Mesenchymal stem cell (in vitro differentiated cells and primary cell): ENCODE data around the gene GPR108.

Experiments
- DNase-seq: peaks from one replicate; pipeline ENCODE4 v3.0.0-alpha.2; 2013
- H2AFZ ChIP-seq: one replicate; pipeline ENCODE4 v1.6.1; 2013; ENCODE audit warnings: low read depth, mild to moderate bottlenecking, control low read depth, inconsistent platforms, low read length, moderate library complexity
- H2AK5ac ChIP-seq: 2 replicates; pipeline ENCODE4 v1.6.1; 2013; ENCODE audit warnings: low read length, moderate library complexity, mild to moderate bottlenecking, inconsistent platforms; ENCODE audit not compliant: severe bottlenecking
- H2BK120ac ChIP-seq: one replicate; pipeline ENCODE4 v1.6.1; 2013; ENCODE audit warnings: low read depth, mild to moderate bottlenecking, inconsistent platforms, low read length, moderate library complexity
- H2BK12ac ChIP-seq, 2 experiments: one replicate each; pipeline ENCODE4 v1.6.1; 2013; ENCODE audit warnings: inconsistent platforms in 2 of 2, low read length in 2 of 2, mild to moderate bottlenecking in 2 of 2, moderate library complexity in 2 of 2, control low read depth in 1 of 2
- H2BK15ac ChIP-seq: one replicate; pipeline ENCODE4 v1.6.1; 2013; ENCODE audit warnings: mild to moderate bottlenecking, low read depth, inconsistent platforms; ENCODE audit not compliant: poor library complexity, severe bottlenecking
- H2BK5ac ChIP-seq: 2 replicates; pipeline ENCODE4 v1.6.1; 2013; ENCODE audit warnings: low read depth, mild to moderate bottlenecking, low read length, control low read depth, inconsistent platforms; ENCODE audit not compliant: poor library complexity, severe bottlenecking
- H3K14ac ChIP-seq, 2 experiments: one replicate each; pipeline ENCODE4 v1.6.1; 2013; ENCODE audit warnings: inconsistent platforms in 2 of 2, low read length in 2 of 2, control low read depth in 1 of 2, mild to moderate bottlenecking in 1 of 2, moderate library complexity in 1 of 2
- H3K18ac ChIP-seq, 2 experiments: one replicate each; pipeline ENCODE4 v1.6.1; 2013; ENCODE audit warnings: inconsistent platforms in 2 of 2, low read length in 2 of 2, control low read depth in 1 of 2, low read depth in 1 of 2, mild to moderate bottlenecking in 1 of 2
- H3K23ac ChIP-seq, 2 experiments: one replicate each; pipeline ENCODE4 v1.6.1; 2013; ENCODE audit warnings: inconsistent platforms in 2 of 2, low read length in 2 of 2, mild to moderate bottlenecking in 2 of 2, moderate library complexity in 2 of 2, control low read depth in 1 of 2
- H3K27ac ChIP-seq: 2 replicates; pipeline ENCODE4 v1.5.1; 2013; ENCODE audit warnings: mild to moderate bottlenecking, moderate library complexity, low read length, control low read depth, inconsistent platforms; ENCODE audit not compliant: poor library complexity, severe bottlenecking
- H3K27me3 ChIP-seq, 2 experiments: 2 replicates each; pipeline versions ENCODE4 v1.6.1 to v1.7.0; 2013; ENCODE audit warnings: low read length in 2 of 2, mild to moderate bottlenecking in 2 of 2, moderate library complexity in 2 of 2, control low read depth in 1 of 2, inconsistent platforms in 1 of 2; ENCODE audit not compliant: control insufficient read depth in 1 of 2, insufficient read depth in 1 of 2
- H3K36me3 ChIP-seq, 2 experiments: 2 replicates each; pipeline versions ENCODE4 v1.6.1 to v1.7.0; 2013; ENCODE audit warnings: low read length in 2 of 2, control low read depth in 1 of 2, inconsistent platforms in 1 of 2, low read depth in 1 of 2, mild to moderate bottlenecking in 1 of 2; ENCODE audit not compliant: insufficient read depth in 2 of 2, control insufficient read depth in 1 of 2
- H3K4ac ChIP-seq, 2 experiments: one replicate each; pipeline ENCODE4 v1.6.1; 2013; ENCODE audit warnings: inconsistent platforms in 2 of 2, low read length in 2 of 2, mild to moderate bottlenecking in 2 of 2, moderate library complexity in 2 of 2, control low read depth in 1 of 2, low read depth in 1 of 2
- H3K4me1 ChIP-seq: 2 replicates; pipeline ENCODE4 v1.6.1; 2013; ENCODE audit warnings: low read depth, low read length, control low read depth; ENCODE audit not compliant: control insufficient read depth, insufficient read depth
- H3K4me2 ChIP-seq: 2 replicates; pipeline ENCODE4 v1.6.1; 2013; ENCODE audit warnings: low read length, mild to moderate bottlenecking, inconsistent platforms; ENCODE audit not compliant: poor library complexity, severe bottlenecking
- H3K4me3 ChIP-seq, 2 experiments: 2 replicates each; pipeline versions ENCODE4 v1.5.1 to v1.7.0; 2013; ENCODE audit warnings: low read length in 2 of 2, mild to moderate bottlenecking in 2 of 2, control low read depth in 1 of 2, low read depth in 1 of 2; ENCODE audit not compliant: insufficient read depth in 1 of 2
- H3K79me1 ChIP-seq: replicated peaks from 2 replicates; pipeline ENCODE4 v1.6.1; 2013; ENCODE audit warnings: mild to moderate bottlenecking, control low read depth, low read length, inconsistent platforms; ENCODE audit not compliant: poor library complexity, severe bottlenecking
- H3K9ac ChIP-seq: 2 replicates; pipeline ENCODE4 v1.7.0; 2013; ENCODE audit warnings: mild to moderate bottlenecking, low read length, moderate library complexity
- H3K9me3 ChIP-seq: 2 replicates; pipeline ENCODE4 v1.7.0; 2013; ENCODE audit warnings: mild to moderate bottlenecking, low read length; ENCODE audit not compliant: control insufficient read depth
- H4K8ac ChIP-seq: one replicate; pipeline ENCODE4 v1.6.1; 2013; ENCODE audit warnings: inconsistent platforms, mild to moderate bottlenecking, low read length, moderate library complexity
- H4K91ac ChIP-seq: one replicate; pipeline ENCODE4 v1.6.1; 2013; ENCODE audit warnings: mild to moderate bottlenecking, low read length, inconsistent platforms
- WGBS: methylation state at CpG from one replicate; pipeline ENCODE4 v1.1.7; 2013; ENCODE audit warnings: mixed read lengths; 5-methylcytosine and 5-hydroxymethylcytosine counted together

Gene GPR108

DNA sequence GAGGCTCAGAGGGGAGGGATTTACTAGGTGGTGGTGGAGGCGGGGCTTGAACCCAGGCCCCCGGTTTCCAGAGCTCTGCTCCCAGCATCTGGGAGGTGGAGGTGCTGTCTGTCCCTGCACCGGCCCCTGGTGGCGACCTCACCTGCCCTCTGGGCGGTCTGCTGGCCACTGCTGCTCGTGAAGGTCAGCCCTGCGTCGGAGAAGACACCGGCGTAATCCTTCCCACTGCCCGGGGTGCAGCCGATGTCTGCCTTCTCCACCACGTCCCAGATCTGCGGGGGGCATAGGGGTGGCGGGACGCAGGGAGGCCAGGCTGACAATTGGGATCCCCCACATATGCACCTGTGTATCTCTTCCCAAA, 29.7 kb downstream of the GPR108 start:
- 85% methylated on average over 16 of the region's 16 CpGs for WGBS
- H4K8ac ChIP-seq: no peak overlapping the region
- H2BK15ac ChIP-seq: no peak overlapping the region
- H3K27ac ChIP-seq: no peak overlapping the region
- no peaks in the 10 kb centered on the region for H3K79me1 ChIP-seq
- peaks cover 10 to 25% of the 10 kb centered on the region in 2 experiments for H3K27me3 ChIP-seq
- H2BK5ac ChIP-seq: no peak overlapping the region
- H3K14ac ChIP-seq: no peak overlapping the region
- H3K4ac ChIP-seq: no peak overlapping the region
- no peak overlapping the region for H3K4me3 ChIP-seq
- no peak overlapping the region for H3K23ac ChIP-seq
- no peak overlapping the region for H3K9ac ChIP-seq
- no peak overlapping the region for H2AK5ac ChIP-seq
- H3K9me3 ChIP-seq: no peaks in the 10 kb centered on the region
- H3K4me2 ChIP-seq: no peak overlapping the region
- no peak overlapping the region for H2BK12ac ChIP-seq
- H3K36me3 ChIP-seq: peaks cover 0 to 28% of the 10 kb centered on the region in 2 experiments
- no peak overlapping the region for H3K18ac ChIP-seq
- H2AFZ ChIP-seq: no peak overlapping the region
- H4K91ac ChIP-seq: no peak overlapping the region
- peaks cover 4% of the 10 kb centered on the region for H3K4me1 ChIP-seq
- H2BK120ac ChIP-seq: no peak overlapping the region
- no peak for DNase-seq

DNA sequence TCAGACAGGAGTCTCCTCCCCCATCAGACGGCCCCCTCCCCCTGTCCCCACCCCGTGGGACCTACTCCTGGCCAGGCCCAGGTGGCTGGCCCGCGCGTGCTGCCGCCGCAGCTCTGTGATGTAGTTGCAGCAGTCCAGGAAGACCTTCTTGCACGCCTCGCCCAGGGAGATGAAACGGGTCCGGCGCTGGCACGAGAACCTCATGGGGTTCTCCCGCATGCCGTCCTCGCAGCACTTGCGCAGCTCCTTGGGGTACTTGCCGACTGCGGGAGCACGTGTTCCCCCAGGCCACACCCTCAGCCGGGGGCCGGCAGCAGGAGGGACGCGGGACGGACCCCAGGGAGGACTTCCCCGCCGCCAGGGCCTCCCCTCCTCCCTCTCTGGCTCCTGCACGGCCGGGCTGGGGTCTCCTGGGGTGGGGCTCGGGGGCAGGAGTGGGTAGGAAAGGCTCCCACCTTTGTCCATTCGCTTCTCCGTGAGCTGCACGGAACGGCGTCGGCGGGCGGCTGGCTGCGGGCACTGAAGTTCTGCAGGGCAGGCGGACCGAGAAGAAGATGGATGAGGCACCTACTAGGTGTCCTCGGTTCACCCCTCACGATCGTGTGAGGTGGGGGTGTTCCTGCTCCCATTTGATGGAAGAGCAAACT, 30.2 kb downstream of the GPR108 start:
- H3K79me1 ChIP-seq: no peaks in the 10 kb centered on the region
- H2BK12ac ChIP-seq: no peak overlapping the region
- no peak for DNase-seq
- no peak overlapping the region for H2AK5ac ChIP-seq
- no peak overlapping the region for H3K14ac ChIP-seq
- no peak overlapping the region for H3K18ac ChIP-seq
- peaks cover 4% of the 10 kb centered on the region for H3K4me1 ChIP-seq
- no peak overlapping the region for H2AFZ ChIP-seq
- no peak overlapping the region for H3K4me2 ChIP-seq
- 91% methylated on average over 42 of the region's 44 CpGs for WGBS
- no peaks in the 10 kb centered on the region for H3K9me3 ChIP-seq
- H3K9ac ChIP-seq: no peak overlapping the region
- H2BK15ac ChIP-seq: no peak overlapping the region
- H4K91ac ChIP-seq: no peak overlapping the region
- H3K23ac ChIP-seq: no peak overlapping the region
- no peak overlapping the region for H3K4ac ChIP-seq
- H4K8ac ChIP-seq: no peak overlapping the region
- H3K36me3 ChIP-seq: peaks cover 0 to 27% of the 10 kb centered on the region in 2 experiments
- H3K27me3 ChIP-seq: peaks cover 10 to 29% of the 10 kb centered on the region in 2 experiments
- no peak overlapping the region for H3K27ac ChIP-seq
- H2BK120ac ChIP-seq: no peak overlapping the region
- H2BK5ac ChIP-seq: no peak overlapping the region
- no peak overlapping the region for H3K4me3 ChIP-seq

- Histone ChIP-seq H3K27ac (no peak overlapping the region), H3K9ac (no peak overlapping the region), H3K18ac (no peak overlapping the region), H4K91ac (no peak overlapping the region), H3K27me3 (peaks cover 10 to 30% of the 10 kb centered on the region in 2 experiments), H3K14ac (no peak overlapping the region), H3K4me2 (no peak overlapping the region), H2BK5ac (no peak overlapping the region), H2BK120ac (no peak overlapping the region), H3K9me3 (no peaks in the 10 kb centered on the region), H3K23ac (no peak overlapping the region), H2BK12ac (no peak overlapping the region), H2AK5ac (no peak overlapping the region), H2AFZ (no peak overlapping the region), H3K36me3 (peaks cover 0 to 26% of the 10 kb centered on the region in 2 experiments), H3K4me3 (no peak overlapping the region), H3K4ac (no peak overlapping the region), H4K8ac (no peak overlapping the region), H3K4me1 (peaks cover 4% of the 10 kb centered on the region), H2BK15ac (no peak overlapping the region), H3K79me1 (no peaks in the 10 kb centered on the region)
- no peak for DNase-seq
- 75% methylated on average over 2 of the region's 3 CpGs for whole genome bisulfite sequencing
These were observed 30.8 kb downstream of the GPR108 start for GRCh38 chr19:6706633-6706958.

DNA sequence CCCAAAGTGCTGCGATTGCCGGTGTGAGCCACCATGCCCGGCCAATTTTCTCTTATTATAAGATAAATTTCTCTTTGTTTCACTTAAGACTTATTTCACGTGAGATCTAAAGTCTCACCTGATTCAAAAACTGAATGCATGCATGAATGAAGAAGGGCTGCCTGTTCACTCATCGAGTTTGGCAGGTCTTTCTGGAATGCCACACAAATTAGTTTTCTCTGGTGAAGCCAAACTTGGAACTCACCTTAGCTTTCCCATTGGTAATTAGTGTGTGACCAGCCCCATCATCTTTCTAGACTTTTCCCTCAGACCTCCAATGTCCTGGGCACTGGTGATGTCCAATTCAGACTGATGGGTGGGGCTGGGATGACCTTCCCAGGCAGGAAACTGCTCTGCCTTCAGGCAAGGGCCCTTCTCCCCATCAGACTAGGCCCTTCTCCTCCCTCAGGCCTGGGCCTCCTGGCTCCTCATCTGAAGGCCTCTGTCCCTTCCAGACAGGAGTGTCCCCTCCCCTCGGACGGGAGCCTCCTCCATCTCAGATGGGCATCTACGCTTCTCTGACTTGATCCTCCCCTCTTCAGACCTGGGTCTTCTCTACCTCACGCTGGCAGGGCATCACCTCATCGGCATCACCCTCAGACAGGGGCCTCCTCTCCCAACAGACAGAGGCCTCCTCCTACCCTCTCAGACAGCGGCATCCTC, 31.3 kb downstream of the GPR108 start:
- no peak overlapping the region for H3K18ac ChIP-seq
- H4K8ac ChIP-seq: no peak overlapping the region
- no peaks in the 10 kb centered on the region for H3K9me3 ChIP-seq
- no peak overlapping the region for H2BK12ac ChIP-seq
- H3K27me3 ChIP-seq: peaks cover 8 to 25% of the 10 kb centered on the region in 2 experiments
- H2AK5ac ChIP-seq: no peak overlapping the region
- 86% methylated on average over 11 of the region's 11 CpGs for WGBS
- no peak overlapping the region for H3K14ac ChIP-seq
- no peak overlapping the region for H2AFZ ChIP-seq
- H3K23ac ChIP-seq: no peak overlapping the region
- H2BK120ac ChIP-seq: no peak overlapping the region
- H3K4me2 ChIP-seq: no peak overlapping the region
- H3K4ac ChIP-seq: no peak overlapping the region
- H3K9ac ChIP-seq: no peak overlapping the region
- no peaks in the 10 kb centered on the region for H3K79me1 ChIP-seq
- H2BK15ac ChIP-seq: no peak overlapping the region
- H3K27ac ChIP-seq: no peak overlapping the region
- no peak overlapping the region for H3K4me3 ChIP-seq
- peaks cover 0 to 23% of the 10 kb centered on the region in 2 experiments for H3K36me3 ChIP-seq
- peaks cover 4% of the 10 kb centered on the region for H3K4me1 ChIP-seq
- no peak overlapping the region for H4K91ac ChIP-seq
- no peak for DNase-seq
- no peak overlapping the region for H2BK5ac ChIP-seq
